Pulmonary artery endothelial cell (primary cell): ENCODE measurements around the gene HSPA5. TPM values are rescaled to one million over a fixed set of nuclear protein-coding genes. Genes with fewer than 3 reads are reported as not detected.
A peak's percentile ranks its signal among the peaks of the same experiment; 100 is the strongest.
"Not testable (repeated sequence)": the region's sequence is repeated elsewhere in the genome, so short reads cannot be mapped to it uniquely, and the experiment has no call there.

Experiments used
- DNase-seq: peaks from one replicate; pipeline ENCODE4 v3.0.0-alpha.2; 2011; ENCODE audit warnings: low read depth, low spot score
- total RNA-seq: library from RNA; depleted of rRNA; stranded (reverse); fragments of >200 nt; gene quantifications from 2 replicates; pipeline ENCODE4 v1.2.3, GENCODE V29; 2014

HSPA5 gene
- total RNA-seq, 1 donor from 2014 or later, result 186 TPM

- no peak for DNase-seq
These were observed 958 bp upstream of the HSPA5 start for GRCh38 chr9:125241863-125242739.

GRCh38 chr9:125240649-125240999 is 519 bp downstream of the HSPA5 start:
- no peak for DNase-seq

DNA sequence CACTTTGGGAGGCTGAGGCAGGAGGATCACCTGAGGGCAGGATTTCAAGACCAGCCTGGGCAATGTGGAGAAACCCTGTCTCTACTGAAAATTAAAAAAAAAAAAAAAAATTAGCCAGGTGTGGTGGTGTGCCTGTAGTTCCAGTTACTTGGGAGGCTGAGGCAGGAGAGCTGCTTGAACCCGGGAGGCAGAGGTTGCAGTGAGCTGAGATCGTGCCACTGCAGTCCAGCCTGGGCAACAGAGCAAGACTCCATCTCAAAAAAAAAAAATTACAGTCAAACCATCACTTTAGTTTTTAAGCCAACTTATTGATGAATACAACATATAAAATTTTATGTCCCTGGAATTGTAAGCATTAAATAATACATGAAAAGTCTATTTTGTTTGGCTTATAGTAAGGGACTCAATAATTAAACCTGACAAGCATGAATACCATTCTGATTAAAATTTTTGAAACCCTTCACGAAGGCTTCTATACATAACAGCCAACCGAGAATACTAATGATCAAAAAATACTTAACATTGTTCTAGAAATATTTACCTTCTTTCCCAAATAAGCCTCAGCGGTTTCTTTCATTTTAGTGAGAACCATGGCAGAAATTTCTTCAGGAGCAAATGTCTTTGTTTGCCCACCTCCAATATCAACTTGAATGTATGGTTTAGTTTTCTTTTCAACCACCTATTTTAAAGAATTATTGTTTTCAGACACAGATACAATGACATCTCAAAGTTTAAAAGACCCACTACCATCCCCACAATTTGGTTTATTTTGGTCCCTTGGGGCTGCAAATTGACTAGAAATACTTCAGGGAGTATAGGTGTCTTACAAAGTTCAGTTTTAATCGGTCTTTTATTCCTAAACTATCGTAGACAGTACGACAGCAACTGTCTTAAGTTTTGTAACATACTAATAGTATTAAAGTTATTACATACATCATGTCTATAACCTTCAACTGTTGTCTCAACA is 1.2 kb downstream of the HSPA5 start:
- no peak for DNase-seq

GRCh38 chr9:125238915-125239446 is 2.2 kb downstream of the HSPA5 start:
- DNase-seq, result no peak

- DNase-seq, result no peak
These were observed 2.8 kb downstream of the HSPA5 start for GRCh38 chr9:125238127-125238914.

- DNase-seq, result not testable (repeated sequence)
These were observed 4.5 kb downstream of the HSPA5 start for GRCh38 chr9:125236520-125237159.

GRCh38 chr9:125235804-125236519 is 5.2 kb downstream of the HSPA5 start:
- no peak for DNase-seq

- not testable (repeated sequence) for DNase-seq
These were observed 7.0 kb downstream of the HSPA5 start for GRCh38 chr9:125234099-125234498.

GRCh38 chr9:125233678-125234077 is 7.5 kb downstream of the HSPA5 start:
- peak; percentile 47 for DNase-seq

DNA sequence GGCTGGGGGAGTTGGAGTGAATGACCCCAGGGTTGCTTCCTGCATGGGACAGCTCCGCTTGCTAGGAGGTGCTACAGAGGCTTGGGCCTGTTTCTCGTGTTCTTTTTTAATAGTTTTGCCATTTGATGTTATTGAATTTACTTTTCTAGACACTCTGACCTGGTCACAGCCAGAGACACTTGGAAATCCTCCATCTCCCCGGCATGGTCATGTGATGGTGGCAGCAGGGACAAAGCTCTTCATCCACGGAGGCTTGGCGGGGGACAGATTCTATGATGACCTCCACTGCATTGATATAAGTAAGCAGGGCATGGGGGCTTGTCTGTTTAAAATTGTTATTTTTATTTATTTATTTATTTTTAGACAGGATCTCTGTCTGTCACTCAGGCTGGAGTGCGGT is 13.4 kb downstream of the HSPA5 start:
- DNase-seq, result no peak

DNA sequence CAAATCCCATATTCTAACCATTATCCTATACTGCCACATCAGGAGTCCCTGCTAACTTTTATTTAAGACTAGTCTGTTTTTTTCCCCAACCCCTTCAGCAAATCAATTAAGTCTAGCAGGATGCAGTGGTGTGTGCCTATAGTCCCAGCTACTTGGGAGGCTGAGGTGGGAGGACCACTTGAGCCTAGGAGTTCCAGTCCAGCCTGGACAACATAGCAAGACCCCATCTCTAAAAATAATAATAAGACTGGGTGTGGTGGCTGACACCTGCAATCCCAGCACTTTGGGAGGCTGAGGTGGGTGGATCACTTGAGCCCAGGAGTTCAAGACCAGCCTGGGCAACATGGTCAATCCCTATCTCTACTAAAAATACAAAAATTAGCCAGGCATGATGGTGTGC is 16.3 kb downstream of the HSPA5 start:
- DNase-seq, result not testable (repeated sequence)

DNA sequence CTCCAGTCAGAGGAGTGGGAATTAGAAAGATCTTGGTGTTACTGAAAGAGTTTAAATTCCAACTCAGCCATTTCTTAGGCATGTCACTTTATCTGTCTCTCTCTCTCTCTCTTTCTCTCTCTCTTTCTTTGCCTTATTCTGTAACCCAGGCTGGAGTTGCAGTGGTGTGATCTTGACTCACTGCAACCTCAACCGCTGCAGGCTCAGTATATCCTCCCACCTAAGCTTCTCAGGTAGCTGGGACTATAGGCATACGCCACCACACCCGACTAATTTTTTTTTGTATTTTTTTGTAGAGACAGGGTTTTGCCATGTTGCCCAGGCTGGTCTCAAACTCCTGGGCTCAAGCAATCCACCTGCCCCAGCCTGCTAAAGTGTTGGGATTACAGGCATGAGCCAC is 22.5 kb downstream of the HSPA5 start:
- DNase-seq, result no peak

DNA sequence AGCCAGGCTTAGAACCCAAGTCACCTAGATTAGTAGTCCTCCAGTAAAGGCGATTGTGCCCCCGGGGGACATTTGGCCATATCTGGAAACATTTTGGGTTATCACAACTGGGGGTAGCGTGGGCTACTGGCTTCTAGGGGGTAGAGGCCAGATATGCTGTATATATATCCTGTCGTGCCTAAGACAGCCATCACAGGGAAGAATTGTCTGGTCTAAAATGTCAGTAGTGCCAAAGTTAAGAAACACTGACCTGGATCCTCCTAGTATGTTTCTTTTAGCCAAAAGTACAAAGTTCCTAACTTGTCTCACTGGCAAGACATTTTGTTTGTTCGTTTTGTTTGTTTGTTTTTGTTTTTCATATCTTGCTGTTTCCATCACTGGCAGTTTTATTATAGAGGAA is 27.0 kb downstream of the HSPA5 start:
- no peak for DNase-seq

- no peak for DNase-seq
These were observed 36.7 kb downstream of the HSPA5 start for GRCh38 chr9:125204477-125204876.

DNA sequence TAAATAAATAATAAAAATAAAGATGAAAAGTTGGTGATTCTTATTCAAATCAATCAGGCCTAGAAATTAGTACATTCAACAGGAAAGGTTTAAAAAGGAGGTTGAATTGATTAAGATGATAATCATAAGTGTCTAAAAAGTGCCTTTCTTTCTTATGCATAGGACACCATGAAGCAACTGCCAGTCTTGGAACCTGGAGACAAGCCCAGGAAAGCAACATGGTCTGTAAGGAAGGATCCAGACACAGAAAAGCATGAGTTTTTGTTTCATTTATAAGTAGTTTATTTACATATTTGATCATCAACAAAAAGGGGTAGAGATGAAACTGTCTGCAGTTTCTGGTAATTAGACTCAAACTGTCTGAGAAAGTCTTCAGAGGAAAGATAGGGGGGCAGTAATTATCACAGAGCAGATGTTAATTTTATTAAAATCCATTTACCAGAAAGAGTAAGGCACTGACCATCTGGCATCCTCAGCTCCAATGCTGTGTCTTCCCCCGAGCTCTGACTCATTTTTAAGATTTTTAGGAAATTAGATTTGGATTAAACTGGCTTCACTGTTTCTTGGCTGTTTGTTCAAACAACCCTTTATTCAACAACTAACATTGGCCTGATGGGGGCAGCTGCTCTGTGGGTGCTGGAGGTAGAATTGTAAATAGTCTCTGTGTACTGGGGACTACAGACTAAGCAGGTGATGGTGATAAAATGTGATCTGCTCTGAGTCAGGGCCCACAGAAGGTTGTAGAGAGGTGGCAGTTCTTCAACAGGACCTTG is 38.1 kb downstream of the HSPA5 start:
- DNase-seq, result no peak

GRCh38 chr9:125200216-125201047 is 40.7 kb downstream of the HSPA5 start, which contains the start of gene RABEPK:
TSS of gene RABEPK (plus strand) at chr9:125200542. CDS start at chr9:125203014, 2,472 bp downstream.
- peak; percentile 76 for DNase-seq

DNA sequence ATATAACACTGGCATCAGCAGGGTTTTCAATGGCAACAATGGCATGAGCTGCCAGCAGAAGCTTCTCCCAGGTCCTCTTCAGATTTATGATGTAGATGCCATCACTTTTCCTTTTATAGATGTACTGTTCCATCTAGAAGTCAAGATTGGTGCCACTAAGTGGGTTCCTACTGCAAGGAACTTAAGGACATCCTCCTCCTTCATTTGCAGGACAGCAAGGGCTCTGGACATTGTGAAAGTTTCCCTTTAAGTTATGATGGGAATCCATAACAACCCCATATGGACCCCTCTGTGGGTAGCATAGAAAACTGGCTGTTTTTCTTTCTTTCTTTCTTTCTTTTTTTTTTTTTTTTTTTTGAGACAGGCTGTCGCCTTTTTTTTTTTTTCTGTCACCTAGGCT is 45.6 kb downstream of the HSPA5 start:
- DNase-seq, result not testable (repeated sequence)

- not testable (repeated sequence) for DNase-seq
These were observed 46.7 kb downstream of the HSPA5 start for GRCh38 chr9:125194466-125194865.
